Epithelial cell of esophagus (primary cell): ENCODE results near the gene COMMD9.

Experiments used
- DNase-seq: peaks from one replicate; pipeline ENCODE4 v3.0.0; 2010; ENCODE audit warnings: low read depth
- H3K4me3 ChIP-seq: 2 replicates; pipeline ENCODE4 v1.5.1; 2011; ENCODE audit warnings: mild to moderate bottlenecking, low read length, control low read depth
- TF ChIP-seq, protein P1 (sequence below): IDR thresholded peaks from 2 replicates; pipeline ENCODE4 v1.5.1; 2011; ENCODE audit warnings: low read depth, mild to moderate bottlenecking, low read length, control low read depth, inconsistent platforms; ENCODE audit not compliant: insufficient read depth; ENCODE audit errors: missing control alignments

The COMMD9 gene

GRCh38 chr11:36309779-36310178 lies 20.6 kb upstream of the COMMD9 start:
- TF ChIP-seq, protein P1, sequence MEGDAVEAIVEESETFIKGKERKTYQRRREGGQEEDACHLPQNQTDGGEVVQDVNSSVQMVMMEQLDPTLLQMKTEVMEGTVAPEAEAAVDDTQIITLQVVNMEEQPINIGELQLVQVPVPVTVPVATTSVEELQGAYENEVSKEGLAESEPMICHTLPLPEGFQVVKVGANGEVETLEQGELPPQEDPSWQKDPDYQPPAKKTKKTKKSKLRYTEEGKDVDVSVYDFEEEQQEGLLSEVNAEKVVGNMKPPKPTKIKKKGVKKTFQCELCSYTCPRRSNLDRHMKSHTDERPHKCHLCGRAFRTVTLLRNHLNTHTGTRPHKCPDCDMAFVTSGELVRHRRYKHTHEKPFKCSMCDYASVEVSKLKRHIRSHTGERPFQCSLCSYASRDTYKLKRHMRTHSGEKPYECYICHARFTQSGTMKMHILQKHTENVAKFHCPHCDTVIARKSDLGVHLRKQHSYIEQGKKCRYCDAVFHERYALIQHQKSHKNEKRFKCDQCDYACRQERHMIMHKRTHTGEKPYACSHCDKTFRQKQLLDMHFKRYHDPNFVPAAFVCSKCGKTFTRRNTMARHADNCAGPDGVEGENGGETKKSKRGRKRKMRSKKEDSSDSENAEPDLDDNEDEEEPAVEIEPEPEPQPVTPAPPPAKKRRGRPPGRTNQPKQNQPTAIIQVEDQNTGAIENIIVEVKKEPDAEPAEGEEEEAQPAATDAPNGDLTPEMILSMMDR, result no peak
- no peak overlapping the region for H3K4me3 ChIP-seq
- no peak for DNase-seq

- DNase-seq, result no peak
- no peak overlapping the region for H3K4me3 ChIP-seq
- TF ChIP-seq, protein P1, result no peak
Observed at GRCh38 chr11:36308577-36308976, 19.4 kb upstream of the COMMD9 start.

DNA sequence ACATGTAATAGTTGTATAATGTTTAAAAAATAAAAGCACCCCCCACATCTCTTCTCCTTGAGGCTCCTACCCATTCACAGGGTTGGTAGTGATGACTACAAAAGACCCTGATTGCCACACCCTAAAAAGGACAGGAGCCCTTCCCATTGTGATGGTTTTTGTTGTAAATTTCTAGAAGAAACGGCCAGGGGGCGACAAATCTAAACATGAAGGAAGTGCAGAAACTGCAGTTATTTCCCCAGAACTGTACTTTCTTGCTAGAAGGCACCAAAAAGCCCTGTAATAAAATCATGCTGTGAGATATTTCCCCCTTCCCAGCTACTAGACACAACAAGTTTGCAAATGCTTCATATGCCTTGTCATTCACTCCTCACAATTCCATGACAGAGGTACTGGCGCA lies 17.7 kb upstream of the COMMD9 start:
- peak; percentile 32 for DNase-seq
- no peak overlapping the region for H3K4me3 ChIP-seq
- TF ChIP-seq, protein P1, result peak; percentile 39

DNA sequence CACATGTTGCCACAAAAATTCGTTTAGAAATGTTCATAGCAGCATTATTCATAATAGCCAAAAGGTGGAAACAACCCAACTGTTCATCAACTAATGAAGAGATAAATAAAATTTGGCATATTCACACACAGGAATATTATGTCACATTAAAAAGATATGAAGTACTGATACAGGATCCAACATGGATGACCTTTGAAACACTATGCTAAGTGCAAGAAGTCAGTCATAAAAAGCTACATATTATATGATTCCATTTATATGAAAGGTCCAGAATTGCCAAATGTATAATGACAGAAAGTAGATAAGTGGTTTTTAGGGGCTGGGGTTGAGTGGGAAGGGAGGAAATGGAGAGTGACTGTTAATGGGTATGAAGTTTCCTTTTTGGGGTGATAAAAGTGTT lies 15.8 kb upstream of the COMMD9 start:
- no peak overlapping the region for H3K4me3 ChIP-seq
- DNase-seq, result no peak
- TF ChIP-seq, protein P1, result no peak

GRCh38 chr11:36304351-36304750 lies 15.1 kb upstream of the COMMD9 start:
- TF ChIP-seq, protein P1, result no peak
- DNase-seq, result peak; percentile 69
- H3K4me3 ChIP-seq, result no peak overlapping the region

GRCh38 chr11:36300650-36301049 lies 11.4 kb upstream of the COMMD9 start:
- no peak overlapping the region for H3K4me3 ChIP-seq
- DNase-seq, result no peak
- TF ChIP-seq, protein P1, result no peak

DNA sequence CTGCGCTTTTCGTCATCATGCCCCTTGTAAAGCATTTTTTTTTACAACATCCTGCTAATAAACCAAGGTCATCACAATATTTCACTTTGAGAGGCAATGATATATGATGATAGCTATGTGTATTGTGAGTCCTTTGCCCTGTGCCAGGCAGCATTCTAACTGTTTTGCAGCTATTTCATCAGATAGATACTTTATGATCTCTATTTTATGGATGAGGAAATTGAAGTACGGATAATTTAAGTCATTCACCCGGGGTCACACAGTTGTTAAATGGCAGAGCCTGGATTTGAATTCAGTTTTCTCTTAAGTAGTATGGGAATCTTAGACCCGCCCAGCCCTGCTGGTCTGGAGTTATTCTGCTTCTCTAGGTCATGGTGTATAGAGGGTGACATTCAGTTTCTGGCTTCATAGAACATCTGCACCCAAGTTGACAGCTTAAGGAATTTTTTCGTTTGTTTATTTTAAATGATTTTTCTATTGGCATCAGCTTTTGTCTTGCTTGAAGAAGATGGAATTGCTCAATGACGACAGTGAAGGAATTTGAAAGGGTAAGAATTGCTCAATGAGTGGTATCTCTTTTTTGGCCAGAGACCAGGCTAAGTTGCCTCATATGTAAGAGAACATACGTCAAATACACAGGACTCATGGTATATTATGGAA lies 7.8 kb upstream of the COMMD9 start:
- H3K4me3 ChIP-seq, result no peak overlapping the region
- DNase-seq, result peak; percentile 65
- TF ChIP-seq, protein P1, result no peak
